Measurements from ENCODE around the gene CITED1. TPM values are rescaled to one million over a fixed set of nuclear protein-coding genes. Genes with fewer than 3 reads are reported as not detected.

Gene CITED1
- total and polyA plus RNA-seq, 2 donors (not counting 1 experiment from before 2014, with no cell fraction given): not detected

DNA sequence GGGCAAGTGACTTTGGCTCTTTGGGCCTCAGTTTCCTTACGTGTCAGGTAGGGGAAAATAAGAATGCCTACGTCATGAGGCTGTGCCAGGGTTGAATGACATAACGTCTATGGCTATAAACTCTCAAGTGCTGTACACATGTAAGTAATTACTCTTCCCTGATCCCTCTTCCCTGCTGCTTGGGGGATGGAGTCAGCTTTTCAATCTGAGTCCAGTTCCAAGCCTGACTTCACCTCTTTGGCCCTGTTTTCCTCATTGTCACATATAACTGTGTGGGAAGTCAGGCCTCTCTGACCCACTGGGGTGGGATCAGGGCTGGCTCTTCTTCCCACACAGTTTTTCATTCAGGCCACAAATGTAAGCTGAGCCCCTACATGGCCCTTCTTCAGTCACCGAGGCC is 11.4 kb upstream of the CITED1 start:
- DNase-seq (no peak), ATAC-seq (ENCODE audit: low read depth) (no peak)
- Histone ChIP-seq H3K4me2 (replicated peaks; ENCODE audit: low read depth, low read length, poor library complexity, severe bottlenecking) (no peak overlapping the region), H2AFZ (ENCODE audit: insufficient read depth, low read depth, low read length, poor library complexity, severe bottlenecking) (no peak overlapping the region), H3K36me3 (replicated peaks in 1 of 2; ENCODE audit: control extremely low read depth in 1 of 2, control insufficient read depth in 1 of 2, extremely low read depth in 1 of 2, insufficient read depth in 2 of 2, low read length in 1 of 2) (no peaks in the 10 kb centered on the region), H4K20me1 (ENCODE audit: control insufficient read depth, insufficient read depth, low read length, poor library complexity, severe bottlenecking) (no peaks in the 10 kb centered on the region), H3K4me3 (ENCODE audit: control extremely low read depth in 1 of 5, extremely low read depth in 1 of 5, insufficient read depth in 1 of 5, low read depth in 2 of 5, low read length in 4 of 5) (no peak overlapping the region), H3K27ac (ENCODE audit: low read length in 2 of 2) (no peak overlapping the region), H3K79me2 (ENCODE audit: control insufficient read depth, insufficient read depth, low read length) (no peaks in the 10 kb centered on the region), H3K9me3 (ENCODE audit: control extremely low read depth in 1 of 3, control insufficient read depth in 2 of 3, insufficient read depth in 1 of 3, low read length in 2 of 3) (no peaks in the 10 kb centered on the region), H3K4me1 (ENCODE audit: control insufficient read depth in 2 of 2, insufficient read depth in 2 of 2, low read length in 2 of 2) (no peaks in the 10 kb centered on the region), H3K27me3 (replicated peaks in 1 of 4; ENCODE audit: control extremely low read depth in 1 of 4, control insufficient read depth in 3 of 4, insufficient read depth in 4 of 4, low read length in 3 of 4) (peaks cover 0 to 1% (median 0%) of the 10 kb centered on the region in 4 experiments), H3K9ac (ENCODE audit: low read length) (no peak overlapping the region)
- no peak overlapping the region for H3K27ac Mint-ChIP-seq
- ChIA-PET POLR2A (no interaction called here), CTCF (no interaction called here)
- H3K9me3 Mint-ChIP-seq (ENCODE audit: insufficient read depth): no peaks in the 10 kb centered on the region
- peaks cover 7% of the 10 kb centered on the region for H3K27me3 Mint-ChIP-seq
- WGBS (ENCODE audit: insufficient coverage): no CpG with 5 or more reads among the region's 4 CpGs
- intact Hi-C loops (cut with micrococcal nuclease): no loop called here
- no peaks in the 10 kb centered on the region for H3K4me1 Mint-ChIP-seq
- no peak overlapping the region for H3K4me3 Mint-ChIP-seq
- TF ChIP-seq, protein P1, sequence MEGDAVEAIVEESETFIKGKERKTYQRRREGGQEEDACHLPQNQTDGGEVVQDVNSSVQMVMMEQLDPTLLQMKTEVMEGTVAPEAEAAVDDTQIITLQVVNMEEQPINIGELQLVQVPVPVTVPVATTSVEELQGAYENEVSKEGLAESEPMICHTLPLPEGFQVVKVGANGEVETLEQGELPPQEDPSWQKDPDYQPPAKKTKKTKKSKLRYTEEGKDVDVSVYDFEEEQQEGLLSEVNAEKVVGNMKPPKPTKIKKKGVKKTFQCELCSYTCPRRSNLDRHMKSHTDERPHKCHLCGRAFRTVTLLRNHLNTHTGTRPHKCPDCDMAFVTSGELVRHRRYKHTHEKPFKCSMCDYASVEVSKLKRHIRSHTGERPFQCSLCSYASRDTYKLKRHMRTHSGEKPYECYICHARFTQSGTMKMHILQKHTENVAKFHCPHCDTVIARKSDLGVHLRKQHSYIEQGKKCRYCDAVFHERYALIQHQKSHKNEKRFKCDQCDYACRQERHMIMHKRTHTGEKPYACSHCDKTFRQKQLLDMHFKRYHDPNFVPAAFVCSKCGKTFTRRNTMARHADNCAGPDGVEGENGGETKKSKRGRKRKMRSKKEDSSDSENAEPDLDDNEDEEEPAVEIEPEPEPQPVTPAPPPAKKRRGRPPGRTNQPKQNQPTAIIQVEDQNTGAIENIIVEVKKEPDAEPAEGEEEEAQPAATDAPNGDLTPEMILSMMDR (IDR thresholded peaks at IDR 0.05): no peak
- TF ChIP-seq EZH2 (IDR thresholded peaks at IDR 0.05; ENCODE audit: borderline replicate concordance, insufficient read depth, low read depth, low read length, poor library complexity, severe bottlenecking): no peak

DNA sequence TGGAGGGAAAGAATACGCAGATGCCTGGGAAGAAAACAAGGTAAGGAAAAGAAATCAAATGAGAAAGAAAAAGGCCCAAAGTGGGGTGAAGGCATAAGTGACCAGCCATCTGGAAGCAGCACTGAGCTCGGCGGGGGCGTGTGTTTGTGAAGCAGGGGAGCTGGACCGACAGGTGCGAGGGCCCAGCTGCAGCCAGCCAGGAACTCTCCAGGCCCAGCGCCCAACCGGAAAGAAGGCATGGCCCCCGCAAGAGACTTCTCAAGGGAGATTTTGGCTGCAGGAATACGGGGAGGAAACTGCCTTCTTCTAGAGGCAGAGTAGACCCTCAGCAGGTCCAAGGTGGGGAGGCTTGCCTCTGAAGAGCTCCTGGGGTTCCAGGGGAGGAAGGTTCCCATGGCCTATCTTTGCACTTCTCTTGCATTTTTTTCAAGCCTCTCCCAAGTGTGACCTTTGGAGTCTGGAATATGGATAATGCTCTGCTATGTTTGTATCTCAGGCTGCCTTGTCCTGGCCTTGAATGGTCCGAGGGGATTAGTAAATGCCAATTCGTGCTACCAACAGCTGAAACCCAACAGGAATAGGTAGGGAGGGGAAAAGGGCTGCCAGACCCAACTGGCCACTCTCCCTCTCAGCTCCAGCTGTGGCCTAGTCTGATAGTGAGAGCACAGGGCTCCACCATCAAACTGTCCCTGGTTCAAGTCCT is 10.8 kb upstream of the CITED1 start:
- H3K4me1 Mint-ChIP-seq: no peaks in the 10 kb centered on the region
- Histone ChIP-seq H3K9me3 (ENCODE audit: control extremely low read depth in 1 of 3, control insufficient read depth in 2 of 3, insufficient read depth in 1 of 3, low read length in 2 of 3) (no peaks in the 10 kb centered on the region), H3K27ac (ENCODE audit: low read length in 2 of 2) (no peak overlapping the region), H3K4me3 (ENCODE audit: control extremely low read depth in 1 of 5, extremely low read depth in 1 of 5, insufficient read depth in 1 of 5, low read depth in 2 of 5, low read length in 4 of 5) (no peak overlapping the region), H3K27me3 (replicated peaks in 1 of 4; ENCODE audit: control extremely low read depth in 1 of 4, control insufficient read depth in 3 of 4, insufficient read depth in 4 of 4, low read length in 3 of 4) (peaks cover 0 to 5% (median 0%) of the 10 kb centered on the region in 4 experiments), H3K4me2 (replicated peaks; ENCODE audit: low read depth, low read length, poor library complexity, severe bottlenecking) (no peak overlapping the region), H3K36me3 (replicated peaks in 1 of 2; ENCODE audit: control extremely low read depth in 1 of 2, control insufficient read depth in 1 of 2, extremely low read depth in 1 of 2, insufficient read depth in 2 of 2, low read length in 1 of 2) (no peaks in the 10 kb centered on the region), H3K9ac (ENCODE audit: low read length) (no peak overlapping the region), H3K79me2 (ENCODE audit: control insufficient read depth, insufficient read depth, low read length) (no peaks in the 10 kb centered on the region), H3K4me1 (ENCODE audit: control insufficient read depth in 2 of 2, insufficient read depth in 2 of 2, low read length in 2 of 2) (no peaks in the 10 kb centered on the region), H2AFZ (ENCODE audit: insufficient read depth, low read depth, low read length, poor library complexity, severe bottlenecking) (no peak overlapping the region), H4K20me1 (ENCODE audit: control insufficient read depth, insufficient read depth, low read length, poor library complexity, severe bottlenecking) (no peaks in the 10 kb centered on the region)
- TF ChIP-seq, protein P1 (IDR thresholded peaks at IDR 0.05): no peak
- TF ChIP-seq EZH2 (IDR thresholded peaks at IDR 0.05; ENCODE audit: borderline replicate concordance, insufficient read depth, low read depth, low read length, poor library complexity, severe bottlenecking): no peak
- WGBS (ENCODE audit: insufficient coverage): 100% methylated on average over 4 of the region's 12 CpGs
- intact Hi-C loops (cut with micrococcal nuclease): no loop called here
- H3K4me3 Mint-ChIP-seq: no peak overlapping the region
- ATAC-seq (ENCODE audit: low read depth) (no peak), DNase-seq (no peak)
- no peaks in the 10 kb centered on the region for H3K9me3 Mint-ChIP-seq (ENCODE audit: insufficient read depth)
- no peak overlapping the region for H3K27ac Mint-ChIP-seq
- ChIA-PET POLR2A (no interaction called here), CTCF (no interaction called here)
- peaks cover 7% of the 10 kb centered on the region for H3K27me3 Mint-ChIP-seq
